ENCODE results near the gene RRP36. TPM values are rescaled to one million over a fixed set of nuclear protein-coding genes. Genes with fewer than 3 reads are reported as not detected.

The RRP36 gene
- total and polyA plus RNA-seq, 9 of the 15 experiments (the other 6 are each of a cell fraction or from before 2014, with no cell fraction given): 27.6 to 150 (median 114) TPM

DNA sequence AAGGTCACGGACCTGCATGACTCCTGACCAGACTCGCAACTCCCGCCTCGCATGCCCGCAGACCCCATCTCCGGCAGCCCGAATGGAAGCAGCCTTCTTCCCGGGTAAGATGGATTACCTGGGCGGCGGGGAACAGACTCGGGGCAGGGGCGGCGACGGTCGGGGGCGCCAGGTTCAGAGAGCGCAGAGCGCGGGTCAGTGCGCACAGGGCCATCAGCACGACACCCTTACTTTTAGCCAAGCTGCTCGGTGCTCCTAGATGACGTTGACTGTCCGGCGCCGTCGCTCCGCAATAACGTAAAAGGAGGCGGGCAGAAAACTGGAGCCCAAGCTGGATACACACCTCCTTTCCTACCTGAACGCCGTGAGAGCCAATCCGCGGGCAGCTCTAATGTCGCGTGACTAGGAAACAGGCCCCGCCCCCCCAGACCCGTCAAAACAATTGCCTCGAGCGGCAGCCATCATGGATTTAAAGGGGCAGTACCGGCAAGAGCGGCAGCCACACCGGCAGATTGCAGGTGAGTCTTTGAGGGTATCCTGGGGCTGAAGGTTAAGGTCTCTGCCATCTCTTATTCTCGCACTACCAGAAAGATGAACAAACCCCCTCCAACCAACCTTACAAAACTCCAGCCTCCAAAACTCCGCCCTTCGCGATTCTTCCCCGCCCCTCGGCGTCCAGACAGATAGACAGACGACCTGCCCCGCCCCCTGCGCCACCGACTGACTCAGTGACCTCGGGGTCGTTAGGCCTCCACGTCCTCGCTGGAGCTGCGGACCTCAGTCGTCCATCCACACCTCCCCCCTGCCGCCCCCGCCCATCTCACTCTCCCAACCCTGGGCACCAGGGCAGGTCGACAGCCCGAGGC lies 38.0 kb downstream of the RRP36 start, which contains the start of the genes KLC4 and MRPL2 (continued):
- TF ChIP-seq RBM39 (optimal IDR thresholded peaks at IDR 0.05; ENCODE audit: low read depth, low read length): no peak

DNA sequence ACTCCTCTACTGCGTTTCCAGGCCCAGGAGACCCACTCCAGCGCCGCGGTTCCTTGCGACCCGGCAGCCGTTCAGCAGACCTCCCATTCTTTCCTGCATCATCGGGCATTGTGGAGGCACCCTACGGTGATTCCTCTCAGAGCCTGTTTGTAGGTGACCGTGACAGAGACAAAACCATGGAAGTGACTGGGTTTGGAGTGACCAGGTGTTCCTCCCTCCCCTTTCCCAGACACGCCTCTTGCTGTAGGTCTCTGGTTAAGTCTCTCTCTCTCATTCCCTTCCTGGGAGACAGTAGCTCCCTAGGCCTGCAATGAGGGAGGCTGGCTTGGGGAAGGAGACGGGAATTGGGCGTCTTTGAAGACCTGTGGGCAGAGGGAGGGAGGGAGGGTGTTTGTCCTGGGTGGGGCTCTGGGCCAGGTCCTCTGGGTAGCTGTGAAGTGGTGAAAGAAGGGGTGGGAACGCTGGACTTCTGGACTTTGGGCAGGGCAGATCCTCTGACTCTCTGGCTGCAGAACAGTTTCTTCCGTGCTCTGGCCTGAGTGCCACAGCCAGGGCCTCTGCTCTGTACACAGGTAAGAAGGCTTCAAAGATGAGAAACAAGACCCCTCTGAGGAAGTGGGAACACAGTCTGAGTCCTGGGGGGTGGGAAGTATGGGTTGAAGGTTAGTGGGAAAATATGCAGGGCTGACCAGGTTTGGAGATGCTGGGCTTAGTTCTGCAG lies 38.8 kb downstream of the RRP36 start:
- H3K4me2 ChIP-seq (ENCODE audit: insufficient read depth, low read length): peak overlapping the region; percentile 96
- H3K4me3 ChIP-seq: peak overlapping the region; percentile 88
- BruUV-seq (replicated peaks): no TSS peak
- ATAC-seq (peak; percentile 24), FAIRE-seq (no peak), DNase-seq (ENCODE audit: extremely low read depth in 1 of 4, low spot score in 3 of 4) (peak; percentile 39 to 66 (median 56))
- intact Hi-C loops (cut with micrococcal nuclease): no loop called here
- no peaks in the 10 kb centered on the region for H3K9me1 ChIP-seq (ENCODE audit: control insufficient read depth, insufficient read depth, low read length)
- peak overlapping the region; percentile 70 to 97 for H3K9ac ChIP-seq (ENCODE audit: insufficient read depth in 1 of 2, low read depth in 2 of 2, low read length in 2 of 2)
- H3K9me3 ChIP-seq (replicated peaks; ENCODE audit: control insufficient read depth, insufficient read depth, low read depth, low read length): no peaks in the 10 kb centered on the region
- H4K20me1 ChIP-seq (replicated peaks; ENCODE audit: control insufficient read depth, insufficient read depth, low read length): no peaks in the 10 kb centered on the region
- peaks cover 21% of the 10 kb centered on the region for H3K79me2 ChIP-seq (ENCODE audit: control insufficient read depth, insufficient read depth, low read length)
- peaks cover 35% of the 10 kb centered on the region for H3K36me3 ChIP-seq (ENCODE audit: control insufficient read depth, insufficient read depth, low read length)
- in situ Hi-C loops (cut with MboI): no loop called here
- no peaks in the 10 kb centered on the region for H3K27me3 ChIP-seq (ENCODE audit: control insufficient read depth in 2 of 2, insufficient read depth in 2 of 2, low read length in 2 of 2)
- CTCF ChIA-PET (ENCODE audit: low intra/inter-chr PET ratio): no interaction called here
- H2AFZ ChIP-seq (ENCODE audit: low read depth, low read length): peak overlapping the region; percentile 98
- POLR2A ChIA-PET: interaction anchor here (0.6 to 2.4 kb wide), 8 partner anchors 9 to 160 kb away, joined by 3 to 10 read pairs (median 4); partner anchors contain the start of genes PPP2R5D and PTK7
- WGBS (ENCODE audit: insufficient coverage, low coverage, missing lambda C conversion rate): 14% methylated on average over 15 of the region's 15 CpGs
- peaks cover 15 to 17% of the 10 kb centered on the region in 2 experiments for H3K4me1 ChIP-seq (replicated peaks in 1 of 2; ENCODE audit: control insufficient read depth in 2 of 2, insufficient read depth in 2 of 2, low read length in 2 of 2)
- peak overlapping the region; percentile 96 for H3K27ac ChIP-seq (ENCODE audit: extremely low read depth, low read depth, low read length)
- TF ChIP-seq COPS2 (conservative IDR thresholded peaks at IDR 0.05) (no peak), MAZ (CRISPR knock-in tag; conservative IDR thresholded peaks at IDR 0.05 in 1 of 2, IDR thresholded peaks at IDR 0.05 in 1 of 2) (0 out of 4 replicates have a peak, but pooled peaks of 1 of the 2 experiments have one; percentile 17), NR2C2 (CRISPR knock-in tag; IDR thresholded peaks at IDR 0.05) (no peak), NR2C2 (tag; IDR thresholded peaks at IDR 0.05) (peak; percentile 77), LARP7 (IDR thresholded peaks at IDR 0.05) (no peak), IFI16 (CRISPR knock-in tag; IDR thresholded peaks at IDR 0.05) (peak; percentile 51; the same call in 1 of the 2 replicates), BRD9 (IDR thresholded peaks at IDR 0.05; ENCODE audit: low read depth, partially characterized antibody) (peak; percentile 75), NFE2L1 (tag; IDR thresholded peaks at IDR 0.05; ENCODE audit: borderline replicate concordance, low read depth) (no peak), SOX6 (IDR thresholded peaks at IDR 0.05) (no peak), FOSL1 (tag; conservative IDR thresholded peaks at IDR 0.05) (peak; percentile 67), ZFX (CRISPR knock-in tag; IDR thresholded peaks at IDR 0.05) (peak; percentile 48), SRSF7 (optimal IDR thresholded peaks at IDR 0.05; ENCODE audit: low read depth, low read length) (no peak)
- TF ChIP-seq, protein P1, sequence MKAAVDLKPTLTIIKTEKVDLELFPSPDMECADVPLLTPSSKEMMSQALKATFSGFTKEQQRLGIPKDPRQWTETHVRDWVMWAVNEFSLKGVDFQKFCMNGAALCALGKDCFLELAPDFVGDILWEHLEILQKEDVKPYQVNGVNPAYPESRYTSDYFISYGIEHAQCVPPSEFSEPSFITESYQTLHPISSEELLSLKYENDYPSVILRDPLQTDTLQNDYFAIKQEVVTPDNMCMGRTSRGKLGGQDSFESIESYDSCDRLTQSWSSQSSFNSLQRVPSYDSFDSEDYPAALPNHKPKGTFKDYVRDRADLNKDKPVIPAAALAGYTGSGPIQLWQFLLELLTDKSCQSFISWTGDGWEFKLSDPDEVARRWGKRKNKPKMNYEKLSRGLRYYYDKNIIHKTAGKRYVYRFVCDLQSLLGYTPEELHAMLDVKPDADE (conservative IDR thresholded peaks at IDR 0.05; ENCODE audit: control insufficient read depth, low read depth, low read length): peak; percentile 16; the same call in 1 of the 2 replicates
- TF ChIP-seq, protein P2, sequence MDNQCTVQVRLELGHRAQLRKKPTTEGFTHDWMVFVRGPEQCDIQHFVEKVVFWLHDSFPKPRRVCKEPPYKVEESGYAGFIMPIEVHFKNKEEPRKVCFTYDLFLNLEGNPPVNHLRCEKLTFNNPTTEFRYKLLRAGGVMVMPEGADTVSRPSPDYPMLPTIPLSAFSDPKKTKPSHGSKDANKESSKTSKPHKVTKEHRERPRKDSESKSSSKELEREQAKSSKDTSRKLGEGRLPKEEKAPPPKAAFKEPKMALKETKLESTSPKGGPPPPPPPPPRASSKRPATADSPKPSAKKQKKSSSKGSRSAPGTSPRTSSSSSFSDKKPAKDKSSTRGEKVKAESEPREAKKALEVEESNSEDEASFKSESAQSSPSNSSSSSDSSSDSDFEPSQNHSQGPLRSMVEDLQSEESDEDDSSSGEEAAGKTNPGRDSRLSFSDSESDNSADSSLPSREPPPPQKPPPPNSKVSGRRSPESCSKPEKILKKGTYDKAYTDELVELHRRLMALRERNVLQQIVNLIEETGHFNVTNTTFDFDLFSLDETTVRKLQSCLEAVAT (IDR thresholded peaks at IDR 0.05): 0 out of 4 replicates have a peak, but pooled peaks of 1 of the 2 experiments have one; percentile 35

Data from K562 (cell line).